ENCODE measurements around the gene MACROD1.

MACROD1 gene

DNA sequence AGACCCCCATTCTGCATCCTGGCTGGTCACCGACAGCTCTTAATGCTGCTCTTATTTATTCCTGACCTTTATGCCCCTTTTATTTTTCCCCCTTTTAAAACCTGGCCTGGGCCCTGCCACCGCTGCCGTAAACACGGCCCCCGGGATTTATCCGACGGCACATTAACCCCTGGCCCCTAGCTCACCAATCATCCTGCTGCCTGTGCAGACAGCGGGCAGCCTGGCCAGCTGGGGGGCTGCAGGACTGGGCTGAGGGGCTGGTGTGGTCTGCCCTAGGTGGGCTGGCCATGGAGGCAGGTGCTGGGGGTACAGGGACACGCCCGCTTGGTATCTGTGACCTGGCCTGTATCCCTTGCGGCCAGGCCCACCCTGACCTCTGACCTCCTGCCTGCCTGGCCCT is 151.6 kb downstream of the MACROD1 start:
- no peak overlapping the region for H3K4me3 ChIP-seq (ENCODE audit: low read depth, low read length)
- TF ChIP-seq CTCF (IDR thresholded peaks at IDR 0.05; ENCODE audit: low read depth, low read length) = no peak

- no peak for TF ChIP-seq CTCF (IDR thresholded peaks at IDR 0.05; ENCODE audit: low read depth, low read length)
Observed at GRCh38 chr11:64013141-64013896, 152.6 kb downstream of the MACROD1 start.

DNA sequence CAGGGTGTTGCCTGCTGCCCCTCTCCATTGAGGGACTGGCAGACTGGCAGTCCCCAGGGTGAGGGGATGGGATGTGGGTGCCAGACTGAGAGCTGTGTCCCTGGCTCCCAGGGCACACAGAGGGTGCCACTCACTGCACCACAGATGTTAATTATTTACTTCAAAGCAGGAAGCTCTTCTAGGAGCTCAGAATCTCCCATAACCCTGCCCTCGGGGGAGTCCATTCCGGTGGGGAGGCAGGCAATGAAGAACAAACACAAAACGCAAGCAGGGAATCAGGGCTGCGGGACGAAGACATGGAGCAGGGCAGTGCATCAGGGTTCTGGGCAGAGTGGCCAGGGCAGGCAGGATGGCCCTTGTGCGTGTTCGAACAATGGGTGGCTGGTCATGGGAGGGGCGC is 154.5 kb downstream of the MACROD1 start:
- no peak overlapping the region for H3K4me3 ChIP-seq (ENCODE audit: low read depth, low read length)
- TF ChIP-seq CTCF (IDR thresholded peaks at IDR 0.05; ENCODE audit: low read depth, low read length) = no peak

More at GRCh38 chr11:64013141-64013896, 152.6 kb downstream of the MACROD1 start:
- no peak overlapping the region for H3K4me3 ChIP-seq (ENCODE audit: low read depth, low read length)

DNA sequence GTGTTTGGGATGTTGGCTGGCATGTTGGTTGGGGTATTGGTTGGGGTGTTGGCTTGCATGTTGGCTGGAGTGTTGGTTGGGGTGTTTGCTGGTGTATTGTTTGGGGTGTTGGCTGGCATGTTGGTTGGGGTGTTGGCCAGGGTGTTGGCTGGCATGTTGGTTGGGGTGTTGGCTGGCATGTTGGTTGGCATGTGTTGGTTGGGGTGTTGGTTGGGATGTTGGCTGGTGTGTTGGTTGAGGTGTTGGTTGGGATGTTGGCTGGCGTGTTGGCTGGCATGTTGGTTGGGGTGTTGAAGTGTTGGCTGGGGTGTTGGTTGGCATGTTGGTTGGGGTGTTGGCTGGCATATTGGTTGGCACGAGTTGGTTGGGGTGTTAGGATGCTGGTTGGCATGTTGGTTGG is 155.1 kb downstream of the MACROD1 start:
- H3K4me3 ChIP-seq (ENCODE audit: low read depth, low read length) = no peak overlapping the region
- no peak for TF ChIP-seq CTCF (IDR thresholded peaks at IDR 0.05; ENCODE audit: low read depth, low read length)

DNA sequence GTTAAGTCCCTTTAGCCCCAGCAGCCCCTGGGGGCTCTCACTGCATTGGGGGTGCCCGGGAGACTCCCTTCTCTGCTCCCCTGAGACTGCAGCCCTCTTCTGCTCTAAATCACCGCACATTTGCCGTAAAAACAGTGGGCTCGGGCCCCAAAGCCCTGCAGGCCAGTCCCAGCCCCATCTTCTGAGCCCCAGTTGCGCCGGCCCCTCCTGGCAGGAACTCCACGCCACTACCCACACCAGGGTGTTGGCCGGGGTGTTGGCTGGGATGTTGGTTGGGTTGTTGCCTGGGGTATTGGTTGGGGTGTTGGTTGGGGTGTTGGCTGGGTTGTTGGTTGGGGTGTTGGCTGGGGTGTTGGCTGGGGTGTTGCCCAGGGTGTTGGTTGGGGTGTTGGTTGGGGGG is 156.2 kb downstream of the MACROD1 start:
- H3K4me3 ChIP-seq (ENCODE audit: low read depth, low read length) = no peak overlapping the region
- TF ChIP-seq CTCF (IDR thresholded peaks at IDR 0.05; ENCODE audit: low read depth, low read length) = no peak

- no peak for TF ChIP-seq CTCF (IDR thresholded peaks at IDR 0.05; ENCODE audit: low read depth, low read length)
- H3K4me3 ChIP-seq (ENCODE audit: low read depth, low read length) = no peak overlapping the region
Observed at GRCh38 chr11:64008914-64009633, 156.8 kb downstream of the MACROD1 start.

GRCh38 chr11:64008283-64008913 is 157.5 kb downstream of the MACROD1 start:
- TF ChIP-seq CTCF (IDR thresholded peaks at IDR 0.05; ENCODE audit: low read depth, low read length) = no peak
- H3K4me3 ChIP-seq (ENCODE audit: low read depth, low read length) = no peak overlapping the region
